ENCODE measurements around the gene RSAD1. TPM values are rescaled to one million over a fixed set of nuclear protein-coding genes. Genes with fewer than 3 reads are reported as not detected.

The RSAD1 gene
- total and polyA plus RNA-seq, 4 donors, result 10.8 to 22.7 (median 18.6) TPM

DNA sequence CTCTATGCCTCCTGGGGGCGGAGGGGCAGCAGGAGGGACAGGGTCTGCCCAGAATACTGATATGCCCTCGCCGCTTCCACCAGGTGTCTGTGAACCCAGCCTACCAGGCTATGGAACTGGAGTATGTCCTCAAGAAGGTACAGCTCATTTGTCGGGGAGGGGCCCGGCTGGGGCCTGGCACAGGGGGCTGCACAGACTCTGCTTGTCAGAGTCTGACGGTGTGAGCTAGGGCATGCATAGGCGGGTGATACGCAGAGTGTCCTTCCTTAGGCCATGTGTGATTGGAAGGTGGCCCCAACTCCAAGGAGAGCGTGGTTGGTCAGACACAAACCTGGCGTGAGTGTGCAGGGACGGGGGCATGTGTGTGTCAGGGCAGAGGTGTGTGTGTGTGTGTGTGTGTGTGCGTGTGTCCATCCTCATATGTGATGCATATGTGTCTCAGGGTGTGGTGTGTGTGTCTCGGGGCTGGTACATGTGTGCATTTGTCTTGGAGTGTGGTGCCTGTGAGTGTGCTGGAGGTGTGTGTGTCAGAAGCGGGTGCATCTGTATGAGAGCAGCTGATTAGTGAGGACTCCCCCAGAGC, 17.0 kb upstream of the RSAD1 start:
- no peak overlapping the region for H3K9ac ChIP-seq (ENCODE audit: low read depth in 1 of 2, low read length in 2 of 2)
- no peaks in the 10 kb centered on the region for H3K9me3 ChIP-seq (ENCODE audit: control insufficient read depth in 4 of 4, low read length in 3 of 4)
- TF ChIP-seq EGR1 (IDR thresholded peaks at IDR 0.05; ENCODE audit: low read depth in 2 of 2) (no peak), TAF1 (conservative IDR thresholded peaks at IDR 0.05) (no peak), RAD21 (IDR thresholded peaks at IDR 0.05) (no peak), ZBTB33 (IDR thresholded peaks at IDR 0.05) (no peak), JUND (IDR thresholded peaks at IDR 0.05) (no peak), NR2F2 (IDR thresholded peaks at IDR 0.05) (no peak), REST (IDR thresholded peaks at IDR 0.05) (no peak), MAX (IDR thresholded peaks at IDR 0.05) (no peak), FOXA2 (IDR thresholded peaks at IDR 0.05) (no peak), RXRA (IDR thresholded peaks at IDR 0.05) (no peak), SP1 (IDR thresholded peaks at IDR 0.05) (no peak), GABPA (IDR thresholded peaks at IDR 0.05 in 1 of 2, conservative IDR thresholded peaks at IDR 0.05 in 1 of 2) (no peak), ATF3 (IDR thresholded peaks at IDR 0.05) (no peak), YY1 (IDR thresholded peaks at IDR 0.05) (no peak), HNF4G (IDR thresholded peaks at IDR 0.05) (no peak), FOXA1 (IDR thresholded peaks at IDR 0.05) (no peak)
- TF ChIP-seq, protein P1, sequence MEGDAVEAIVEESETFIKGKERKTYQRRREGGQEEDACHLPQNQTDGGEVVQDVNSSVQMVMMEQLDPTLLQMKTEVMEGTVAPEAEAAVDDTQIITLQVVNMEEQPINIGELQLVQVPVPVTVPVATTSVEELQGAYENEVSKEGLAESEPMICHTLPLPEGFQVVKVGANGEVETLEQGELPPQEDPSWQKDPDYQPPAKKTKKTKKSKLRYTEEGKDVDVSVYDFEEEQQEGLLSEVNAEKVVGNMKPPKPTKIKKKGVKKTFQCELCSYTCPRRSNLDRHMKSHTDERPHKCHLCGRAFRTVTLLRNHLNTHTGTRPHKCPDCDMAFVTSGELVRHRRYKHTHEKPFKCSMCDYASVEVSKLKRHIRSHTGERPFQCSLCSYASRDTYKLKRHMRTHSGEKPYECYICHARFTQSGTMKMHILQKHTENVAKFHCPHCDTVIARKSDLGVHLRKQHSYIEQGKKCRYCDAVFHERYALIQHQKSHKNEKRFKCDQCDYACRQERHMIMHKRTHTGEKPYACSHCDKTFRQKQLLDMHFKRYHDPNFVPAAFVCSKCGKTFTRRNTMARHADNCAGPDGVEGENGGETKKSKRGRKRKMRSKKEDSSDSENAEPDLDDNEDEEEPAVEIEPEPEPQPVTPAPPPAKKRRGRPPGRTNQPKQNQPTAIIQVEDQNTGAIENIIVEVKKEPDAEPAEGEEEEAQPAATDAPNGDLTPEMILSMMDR (IDR thresholded peaks at IDR 0.05; ENCODE audit: low read depth, low read length, missing input control), result no peak
- H3K27me3 ChIP-seq (ENCODE audit: control insufficient read depth in 4 of 4, insufficient read depth in 4 of 4, low read length in 3 of 4), result no peaks in the 10 kb centered on the region
- no peak overlapping the region for H3K27ac ChIP-seq (ENCODE audit: low read depth in 1 of 2, low read length in 2 of 2)
- H3K4me3 ChIP-seq (ENCODE audit: low read depth in 1 of 3, low read length in 3 of 3), result no peak overlapping the region
- DNase-seq (ENCODE audit: low spot score), result no peak
- peaks cover 0 to 7% (median 0%) of the 10 kb centered on the region in 4 donors for H3K36me3 ChIP-seq (ENCODE audit: control insufficient read depth in 4 of 4, insufficient read depth in 3 of 4, low read depth in 1 of 4, low read length in 3 of 4)
- peaks cover 11 to 62% (median 35%) of the 10 kb centered on the region in 4 donors for H3K4me1 ChIP-seq (ENCODE audit: control insufficient read depth in 4 of 4, insufficient read depth in 4 of 4, low read length in 3 of 4)
- WGBS, result 96% methylated on average over 14 of the region's 14 CpGs

Data from liver (tissue), 9 donors.